Activated CD4-positive, alpha-beta T cell treated with anti-CD3 and anti-CD28 coated beads, Interleukin-2, amount 50 U/mL, for 48 hours (primary cell): Measurements from ENCODE around the gene KLF17.
"Not testable (repeated sequence)": the region's sequence is repeated elsewhere in the genome, so short reads cannot be mapped to it uniquely, and the experiment has no call there.

ENCODE experiments used
- DNase-seq, 2 experiments: peaks; one replicate each; pipeline ENCODE4 v3.0.0-alpha.2; 2020

Gene KLF17

DNA sequence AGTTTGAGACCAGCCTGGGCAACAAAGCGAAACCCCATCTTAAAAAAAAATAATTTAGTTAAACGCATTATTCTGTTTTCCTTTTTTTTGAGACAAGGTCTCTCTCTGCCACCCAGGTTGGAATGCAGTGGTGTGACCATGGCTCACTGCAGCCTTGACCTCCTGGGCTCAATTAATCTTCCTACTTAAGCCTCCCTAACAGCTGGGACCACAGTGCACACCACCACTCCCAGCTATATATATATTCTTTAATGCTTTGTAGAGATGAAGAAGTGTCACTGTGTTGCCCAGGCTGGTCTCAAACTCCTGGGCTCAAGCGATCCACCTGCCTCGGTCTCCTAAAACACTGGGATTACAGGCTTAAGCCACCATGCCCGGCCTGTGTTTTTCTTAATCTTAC, 7.7 kb upstream of the KLF17 start:
- DNase-seq: no peak

DNA sequence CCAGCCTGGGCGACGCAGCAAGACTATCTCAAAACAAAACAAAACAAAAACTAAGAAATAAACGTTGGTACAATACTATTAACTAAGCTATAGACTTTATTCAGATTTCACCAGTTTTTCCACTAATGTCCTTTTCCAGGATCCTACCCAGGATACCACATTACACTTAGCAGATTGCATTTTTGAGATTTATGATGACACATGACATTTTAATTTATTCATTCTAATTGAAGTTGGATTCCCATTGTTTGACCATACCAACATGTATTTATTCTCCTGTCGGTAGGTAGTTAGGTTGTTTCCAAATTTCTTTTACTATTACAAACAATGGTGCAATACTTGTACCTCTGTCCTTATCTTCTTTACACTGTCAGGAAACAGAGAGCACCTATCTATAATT, 6.8 kb upstream of the KLF17 start:
- no peak for DNase-seq

DNA sequence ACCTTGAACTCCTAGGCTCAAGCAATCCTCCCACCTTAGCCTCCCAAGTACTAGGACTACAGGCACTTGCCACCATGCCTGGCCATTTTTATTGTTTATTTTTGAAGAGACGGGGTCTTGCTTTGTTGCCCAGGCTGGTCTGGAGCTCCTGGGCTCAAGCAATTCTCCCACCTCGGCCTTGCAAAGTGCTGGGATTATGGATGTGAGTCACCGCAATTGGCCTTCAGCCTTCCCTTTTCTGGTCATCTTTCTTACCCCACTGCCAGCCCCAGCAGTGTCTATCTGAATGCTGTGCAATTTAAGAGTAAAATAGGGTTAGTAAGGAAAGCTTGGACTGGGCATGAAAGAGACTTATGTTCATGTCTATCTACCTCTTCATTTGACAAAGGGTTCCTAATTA, 6.1 kb upstream of the KLF17 start:
- DNase-seq: no peak

DNA sequence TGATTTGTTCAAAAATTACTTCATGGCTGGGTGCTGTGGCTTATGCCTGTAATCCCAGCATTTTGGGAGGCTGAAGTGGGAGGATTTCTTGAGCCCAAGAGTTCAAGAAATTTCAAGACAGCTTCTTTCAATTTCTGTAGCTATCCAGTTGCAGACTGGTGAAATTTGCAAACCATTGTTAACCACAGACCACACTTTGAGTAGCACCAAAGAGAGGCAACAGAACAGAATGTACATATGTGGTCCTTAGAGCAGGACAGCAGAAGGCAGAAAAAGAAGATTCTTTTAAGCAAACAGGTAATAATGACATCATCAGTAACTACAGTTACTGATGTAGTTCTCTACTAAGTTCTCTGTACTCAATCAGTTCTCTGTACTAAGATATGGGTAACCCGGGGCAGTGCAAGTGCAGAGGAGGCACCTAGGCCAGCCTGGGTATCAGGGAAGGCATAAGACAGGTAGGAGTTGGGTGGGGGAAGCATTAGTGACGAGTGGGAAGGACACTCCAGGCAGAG, 5.5 kb upstream of the KLF17 start:
- DNase-seq: no peak

DNA sequence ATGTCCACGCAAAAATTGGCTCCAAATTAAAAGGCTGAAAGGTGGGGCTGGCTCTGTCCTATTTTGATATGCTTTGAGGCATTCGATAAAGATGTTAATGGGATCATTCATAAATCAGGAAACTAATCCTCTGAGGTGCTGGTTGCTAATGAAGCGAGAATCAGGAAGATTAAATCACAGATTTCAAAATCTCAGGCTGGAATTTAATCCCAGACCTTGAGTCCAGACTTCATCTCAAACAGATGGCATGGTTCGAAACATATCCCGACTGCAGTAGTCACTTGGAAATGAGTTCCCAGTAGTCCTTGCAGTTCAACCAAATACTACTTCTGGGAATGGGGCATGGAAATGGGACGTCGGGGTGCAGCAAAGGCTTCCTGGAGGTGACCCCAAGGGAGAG, 4.5 kb upstream of the KLF17 start:
- no peak for DNase-seq

DNA sequence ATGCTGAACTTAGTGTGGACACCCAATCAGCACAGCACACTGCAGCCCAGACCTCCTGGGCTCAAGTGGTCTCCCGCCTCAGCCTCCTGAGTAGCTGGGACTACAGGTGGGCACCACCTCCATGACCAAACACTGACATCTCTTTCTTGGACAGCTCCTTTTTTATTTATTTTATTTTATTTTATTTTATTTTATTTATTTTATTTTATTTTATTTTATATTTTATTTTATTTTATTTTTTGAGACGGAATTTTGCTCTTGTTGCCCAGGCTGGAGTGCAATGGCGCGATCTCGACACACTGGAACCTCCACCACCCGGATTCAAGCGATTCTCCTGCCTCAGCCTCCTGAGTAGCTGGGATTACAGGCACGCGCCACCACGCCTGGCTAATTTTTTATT, 1.3 kb upstream of the KLF17 start:
- DNase-seq: not testable (repeated sequence)

DNA sequence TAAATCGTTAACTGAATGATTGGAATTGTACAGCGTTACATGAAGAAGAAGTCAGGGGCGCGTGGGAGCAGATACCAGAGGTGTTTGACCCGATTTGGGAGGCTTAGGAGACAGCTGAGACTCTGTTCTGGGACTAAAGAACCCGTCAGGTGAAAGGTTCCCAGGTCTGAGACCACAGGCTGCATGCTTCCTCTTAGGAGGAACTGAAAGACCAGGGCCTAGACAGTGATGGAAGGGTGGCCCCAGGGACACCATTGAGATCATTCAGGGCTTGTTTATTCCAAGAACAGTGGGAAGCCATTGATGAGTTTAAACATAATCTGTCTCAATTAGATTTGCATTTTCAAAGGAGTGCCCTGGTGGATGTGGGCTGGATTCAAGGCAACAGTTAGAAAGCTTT, 904 bp downstream of the KLF17 start:
- DNase-seq: no peak

DNA sequence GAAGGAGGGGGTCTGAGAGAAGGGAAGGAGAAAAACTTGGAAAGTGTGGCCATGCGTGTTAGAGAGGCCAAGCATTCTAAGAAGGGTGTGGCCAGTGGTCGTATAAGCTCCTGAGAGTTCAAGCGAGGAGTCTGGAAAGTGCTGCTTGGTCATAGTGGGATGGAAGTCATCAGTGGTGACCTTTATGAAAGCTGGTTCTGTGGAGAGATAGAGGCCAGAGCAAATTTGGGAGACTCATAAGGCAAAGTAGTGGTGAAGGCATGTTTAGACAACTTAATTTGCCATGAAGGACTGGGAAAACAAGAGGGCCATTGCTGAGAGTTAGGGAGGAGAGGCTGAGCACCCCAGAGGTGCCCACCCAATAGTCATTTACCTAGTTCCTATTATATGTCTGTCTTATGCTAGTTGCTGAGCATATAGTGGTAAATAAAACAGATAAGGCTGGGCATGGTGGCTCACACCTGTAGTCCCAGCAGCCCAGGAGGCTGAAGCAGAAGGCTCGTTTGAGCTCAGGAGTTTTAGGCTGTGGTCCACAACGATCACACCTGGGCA, 1.9 kb downstream of the KLF17 start:
- no peak for DNase-seq

DNA sequence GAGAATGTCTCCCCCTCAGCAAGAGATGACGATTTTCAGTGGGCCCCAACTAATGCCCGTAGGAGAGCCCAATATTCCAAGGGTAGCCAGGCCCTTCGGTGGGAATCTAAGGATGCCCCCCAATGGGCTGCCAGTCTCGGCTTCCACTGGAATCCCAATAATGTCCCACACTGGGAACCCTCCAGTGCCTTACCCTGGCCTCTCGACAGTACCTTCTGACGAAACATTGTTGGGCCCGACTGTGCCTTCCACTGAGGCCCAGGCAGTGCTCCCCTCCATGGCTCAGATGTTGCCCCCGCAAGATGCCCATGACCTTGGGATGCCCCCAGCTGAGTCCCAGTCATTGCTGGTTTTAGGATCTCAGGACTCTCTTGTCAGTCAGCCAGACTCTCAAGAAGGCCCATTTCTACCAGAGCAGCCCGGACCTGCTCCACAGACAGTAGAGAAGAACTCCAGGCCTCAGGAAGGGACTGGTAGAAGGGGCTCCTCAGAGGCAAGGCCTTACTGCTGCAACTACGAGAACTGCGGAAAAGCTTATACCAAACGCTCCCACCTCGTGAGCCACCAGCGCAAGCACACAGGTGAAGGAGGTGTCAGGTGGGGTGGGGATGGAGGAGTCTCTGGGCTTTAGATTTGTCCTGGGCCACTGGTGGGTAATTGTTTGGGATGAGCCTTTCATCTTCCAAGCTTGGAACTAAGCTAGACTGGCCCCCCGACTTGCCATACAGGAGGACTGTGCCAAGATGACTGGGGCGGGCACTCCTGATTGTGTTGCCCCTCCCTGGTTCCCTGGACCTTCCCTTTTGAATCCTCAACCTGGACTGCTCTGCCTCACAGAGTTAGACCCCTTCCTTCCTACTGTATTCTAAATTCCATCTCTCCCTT, 11.2 kb downstream of the KLF17 start:
- DNase-seq: no peak

DNA sequence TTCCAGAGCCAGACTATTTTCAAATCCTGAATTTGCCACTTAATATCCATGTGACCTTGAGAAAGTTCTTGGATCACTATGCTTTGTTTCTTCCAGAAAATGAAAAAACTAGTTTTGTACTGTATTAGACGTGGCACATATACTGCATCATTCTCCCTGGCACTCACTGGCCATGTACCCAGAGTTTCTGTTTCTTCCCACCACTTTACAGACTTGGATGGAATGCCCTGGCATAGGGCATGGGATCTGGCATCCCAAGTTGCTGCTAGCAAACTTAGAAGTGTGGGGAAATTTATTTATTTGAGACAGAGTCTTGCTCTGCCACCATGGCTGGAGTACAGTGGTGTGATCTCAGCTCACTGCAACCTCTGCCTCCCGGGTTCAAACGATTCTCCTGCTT, 12.8 kb downstream of the KLF17 start:
- DNase-seq: no peak

DNA sequence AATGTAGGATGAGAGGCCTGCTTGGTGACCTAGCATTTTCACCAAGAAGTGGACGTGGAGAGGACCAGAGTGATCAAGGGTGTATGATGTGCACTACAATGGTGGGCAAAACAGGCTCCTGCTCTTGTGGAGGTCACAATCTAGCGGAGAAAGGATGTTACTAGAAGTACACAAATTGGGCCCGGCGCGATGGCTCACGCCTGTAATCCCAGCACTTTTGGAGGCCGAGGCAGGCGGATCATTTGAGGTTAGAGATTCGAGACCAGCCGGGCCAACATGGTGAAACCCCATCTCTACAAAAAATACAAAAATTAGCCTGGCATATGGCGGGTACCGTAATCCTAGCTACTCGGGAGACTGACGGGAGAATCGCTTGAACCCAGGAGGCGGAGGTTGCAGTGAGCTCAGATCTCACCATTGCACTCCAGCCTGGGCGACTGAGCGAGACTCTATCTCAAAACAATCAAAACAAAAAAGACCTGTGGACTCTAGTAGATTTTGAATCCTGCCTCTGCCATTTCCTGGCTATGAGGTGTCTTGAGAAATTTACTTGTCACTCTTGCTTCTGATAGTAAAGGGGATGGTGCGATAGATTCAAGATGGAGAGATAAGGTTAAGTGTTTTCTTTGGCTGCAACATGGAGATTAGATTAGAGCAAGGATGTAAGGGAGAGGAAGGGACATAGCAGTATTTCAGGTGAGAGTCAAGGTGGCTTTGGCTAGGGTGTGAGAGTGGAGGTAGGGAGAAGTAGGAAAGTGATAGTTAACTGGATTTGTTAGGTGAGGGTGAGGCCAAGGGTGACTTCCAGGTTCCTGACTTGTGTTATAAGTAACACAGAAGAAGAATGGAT, 15.7 kb downstream of the KLF17 start:
- no peak for DNase-seq

DNA sequence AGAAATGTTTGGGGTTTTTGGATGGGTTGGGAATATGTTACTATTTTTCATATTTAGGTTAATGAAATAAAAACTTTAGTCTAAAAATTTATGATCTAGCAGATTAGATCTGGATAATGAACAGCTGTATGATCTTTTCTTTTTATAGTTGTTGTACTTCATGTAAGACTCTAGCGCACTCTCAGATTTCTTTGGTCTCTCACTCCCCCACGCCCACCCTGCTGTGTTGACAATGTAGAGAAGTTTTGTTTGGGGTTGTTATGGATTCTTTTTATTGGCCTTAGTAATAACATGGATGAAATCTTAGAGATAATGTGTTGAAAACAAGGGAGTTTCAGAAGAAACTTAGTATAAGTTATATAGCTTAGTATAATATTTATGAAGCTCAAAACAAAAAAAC, 17.3 kb downstream of the KLF17 start:
- DNase-seq: no peak

DNA sequence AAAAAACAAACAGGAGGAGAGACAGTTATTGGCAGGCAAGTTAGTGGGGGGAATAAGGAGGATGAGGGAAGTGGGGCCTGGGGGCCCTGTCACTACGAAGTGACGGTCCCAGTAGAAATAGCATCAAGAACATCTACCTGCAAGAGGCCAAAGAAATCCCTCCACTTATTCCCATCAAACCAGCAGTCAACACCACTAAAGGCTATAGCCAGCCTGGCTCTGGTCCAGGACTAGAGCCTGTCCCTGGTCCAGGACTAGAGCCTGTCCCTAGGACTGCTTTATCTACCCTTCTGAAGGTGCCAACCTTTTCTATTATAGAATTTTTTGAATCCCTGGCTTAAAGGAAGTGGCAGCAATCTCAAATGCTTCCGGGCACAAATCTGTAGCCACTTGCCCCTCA, 19.6 kb downstream of the KLF17 start:
- no peak for DNase-seq

DNA sequence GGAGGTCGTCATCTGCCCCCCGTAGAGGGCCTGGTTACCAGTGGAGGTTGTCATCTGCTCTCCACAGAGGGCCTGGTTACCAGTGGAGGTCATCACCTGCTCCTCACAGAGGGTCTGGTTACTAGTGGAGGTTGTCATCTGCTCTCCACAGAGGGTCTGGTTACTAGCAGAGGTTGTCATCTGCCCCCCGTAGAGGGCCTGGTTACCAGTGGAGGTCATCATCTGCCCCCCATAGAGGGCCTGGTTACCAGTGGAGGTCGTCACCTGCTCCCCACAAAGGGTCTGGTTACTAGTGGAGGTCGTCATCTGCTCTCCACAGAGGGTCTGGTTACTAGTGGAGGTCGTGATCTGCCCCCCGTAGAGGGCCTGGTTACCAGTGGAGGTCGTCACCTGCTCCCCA, 20.9 kb downstream of the KLF17 start:
- not testable (repeated sequence) for DNase-seq

DNA sequence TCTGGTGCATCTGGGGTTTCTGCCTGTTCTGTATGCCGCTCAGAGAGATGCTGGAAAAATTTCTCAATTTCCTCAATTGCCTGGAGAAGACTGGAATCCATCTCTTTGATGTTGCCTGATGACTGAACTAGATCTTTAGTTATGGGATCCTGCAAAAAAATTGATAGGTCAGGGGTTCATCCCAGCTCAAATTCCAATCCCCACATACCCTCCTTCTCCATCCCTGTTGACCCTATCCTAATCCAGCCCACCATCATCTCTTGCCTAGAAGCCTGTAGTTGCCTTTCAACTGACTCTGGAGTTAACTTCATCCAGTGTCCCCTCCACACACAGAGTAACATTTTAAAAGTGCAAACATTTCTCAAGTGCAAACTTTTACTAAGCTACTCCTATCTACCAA, 22.9 kb downstream of the KLF17 start, which contains the start of gene KLF18:
Gene KLF18, minus strand, starts transcription at position 101 of the 400 bp plus-strand sequence. Its CDS starts 0 bp downstream, at position 101.
- no peak for DNase-seq

DNA sequence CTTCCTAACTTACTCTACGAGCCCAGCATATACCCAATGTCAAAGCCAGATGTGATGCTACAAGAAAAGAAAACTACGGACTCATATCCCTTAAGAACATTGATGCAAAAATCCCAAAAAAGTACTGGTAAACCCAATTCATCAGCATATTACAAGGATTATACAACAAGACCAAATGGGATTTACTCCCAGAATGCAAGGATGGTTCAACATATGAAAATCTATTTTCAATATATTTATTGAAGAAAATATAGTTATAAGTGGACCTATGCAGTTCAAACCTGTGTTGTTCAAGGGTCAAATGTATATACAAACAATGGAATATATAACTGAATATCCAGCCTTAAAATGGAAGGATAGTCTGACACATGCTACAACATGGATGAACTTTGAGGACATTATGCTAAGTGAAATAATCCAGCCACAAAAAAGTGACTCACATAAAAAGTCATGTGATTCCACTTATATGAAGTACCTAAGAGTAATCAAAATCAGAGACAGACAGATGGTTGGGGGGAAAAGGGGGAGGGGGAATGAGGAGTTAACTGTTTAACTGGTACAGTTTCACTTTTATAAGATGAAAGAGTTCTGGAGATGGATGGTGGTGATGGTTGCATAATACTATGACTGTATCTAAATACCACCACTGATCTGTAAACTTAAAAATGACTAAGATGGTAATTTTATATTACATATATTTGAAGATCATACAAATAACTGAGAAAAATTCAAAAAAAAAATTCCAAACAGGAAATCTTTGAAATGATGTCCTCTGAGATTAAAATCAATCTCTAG, 26.5 kb downstream of the KLF17 start:
- DNase-seq: no peak

DNA sequence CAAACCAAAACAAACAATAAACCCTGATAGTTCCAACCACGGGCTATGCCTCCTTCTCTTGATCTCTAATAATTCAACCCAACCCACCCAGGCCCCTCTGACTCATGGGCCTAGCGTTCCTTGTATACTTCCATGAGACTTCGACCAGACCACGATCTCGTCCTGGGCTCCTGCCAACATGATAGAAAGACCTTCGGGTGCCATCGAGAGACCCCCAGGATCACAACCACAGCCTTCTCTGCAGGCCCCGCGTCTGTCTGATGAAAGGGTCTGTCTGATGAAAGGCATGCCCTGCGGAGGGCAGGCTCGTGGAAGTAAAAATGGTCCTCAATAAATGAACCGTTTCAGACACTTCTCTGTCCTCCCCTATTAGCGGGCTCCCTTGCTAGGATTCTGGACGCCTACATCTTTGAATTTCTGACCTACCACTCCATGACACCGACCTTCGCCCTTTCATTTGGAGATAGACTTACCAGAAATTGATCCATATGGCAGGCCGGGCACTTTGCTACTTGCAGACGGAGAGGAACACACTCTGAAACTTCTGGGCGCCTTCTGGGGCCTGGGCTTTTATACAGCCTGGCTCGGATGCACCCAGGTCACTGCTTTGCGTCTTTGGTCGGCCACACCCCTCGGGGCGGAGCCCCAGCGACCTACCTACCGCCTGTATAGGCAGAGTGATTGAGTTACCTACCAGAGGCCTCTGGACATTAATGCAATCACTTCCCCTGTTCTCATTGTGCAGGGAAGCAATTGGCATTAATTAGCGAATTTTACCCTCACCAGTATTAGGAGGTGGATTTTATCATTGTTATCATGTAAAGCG, 28.1 kb downstream of the KLF17 start:
- DNase-seq: no peak

DNA sequence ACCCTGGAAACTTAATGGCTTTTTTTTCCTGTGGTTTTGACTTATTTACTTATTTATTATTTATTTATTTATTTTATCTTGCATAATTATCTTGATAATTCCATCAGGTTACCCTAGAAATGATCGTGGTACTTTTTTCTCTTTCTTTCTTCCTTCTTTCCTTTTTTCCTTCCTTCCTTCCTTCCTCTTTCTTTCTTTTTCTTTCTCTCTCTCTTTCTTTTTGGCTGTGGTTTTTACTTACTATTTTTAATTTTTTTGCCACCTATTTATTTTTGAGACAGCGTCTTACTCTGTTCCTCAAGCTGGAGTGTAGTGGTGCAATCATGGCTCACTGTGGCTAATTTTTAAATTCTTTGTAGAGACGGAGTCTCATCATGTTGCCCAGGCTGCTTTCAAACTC, 29.0 kb downstream of the KLF17 start:
- no peak for DNase-seq

DNA sequence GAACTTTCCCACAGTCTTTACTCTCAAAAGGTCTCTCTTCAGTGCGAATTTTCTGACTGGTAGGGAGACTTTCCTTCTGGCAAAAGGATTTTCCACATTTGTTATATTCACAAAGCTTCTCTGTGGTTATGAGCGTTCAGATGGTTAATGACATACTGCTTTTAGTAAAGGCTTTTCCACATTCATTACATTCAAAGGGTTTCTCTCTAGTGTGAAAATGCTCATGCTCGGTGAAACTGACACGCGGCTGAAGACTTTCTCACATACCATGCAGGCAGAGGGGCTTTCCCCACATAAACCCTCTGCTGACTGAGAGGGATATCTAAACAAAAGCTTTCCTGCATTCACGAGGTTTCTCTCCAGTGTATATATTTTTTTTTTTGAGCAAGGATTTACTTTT, 32.7 kb downstream of the KLF17 start:
- peak in 1 of 2 experiments; percentile 11 for DNase-seq

DNA sequence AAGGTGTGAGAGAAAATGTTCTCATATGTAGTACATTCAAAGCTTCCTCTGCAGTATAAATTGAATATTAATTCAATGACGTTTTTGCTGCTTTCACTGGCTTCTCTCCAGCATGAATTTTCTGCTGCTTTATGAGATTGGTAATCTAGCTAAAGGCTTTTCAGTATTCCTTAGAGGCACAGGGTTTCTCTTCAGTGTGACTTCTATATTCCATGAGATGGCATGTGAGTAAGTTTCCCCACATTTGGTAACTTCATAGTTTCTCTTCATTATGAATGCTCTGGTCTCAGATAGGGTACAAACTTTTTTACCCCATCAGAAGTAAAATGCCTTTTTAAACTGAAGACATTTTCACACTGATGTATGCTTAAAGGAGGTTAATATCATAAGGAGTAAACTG, 33.2 kb downstream of the KLF17 start:
- DNase-seq: no peak

DNA sequence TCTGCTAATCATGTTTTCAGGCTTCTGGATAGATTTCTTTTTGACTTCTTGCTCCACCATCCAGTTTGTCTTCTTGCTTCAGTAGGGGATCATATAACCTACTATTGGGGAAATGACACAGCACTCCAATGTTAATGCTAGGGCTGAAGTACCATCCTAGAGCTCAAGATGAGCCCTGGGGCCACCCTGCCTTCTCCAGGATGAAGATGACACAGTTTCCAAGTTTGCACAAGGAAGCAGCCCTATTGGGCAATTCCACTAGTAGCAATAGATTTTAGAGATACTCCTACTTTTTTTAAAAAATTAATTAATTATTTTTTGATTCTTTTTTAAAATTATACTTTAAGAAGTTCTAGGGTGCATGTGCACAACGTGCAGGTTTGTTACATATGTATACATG, 34.1 kb downstream of the KLF17 start:
- DNase-seq: no peak

DNA sequence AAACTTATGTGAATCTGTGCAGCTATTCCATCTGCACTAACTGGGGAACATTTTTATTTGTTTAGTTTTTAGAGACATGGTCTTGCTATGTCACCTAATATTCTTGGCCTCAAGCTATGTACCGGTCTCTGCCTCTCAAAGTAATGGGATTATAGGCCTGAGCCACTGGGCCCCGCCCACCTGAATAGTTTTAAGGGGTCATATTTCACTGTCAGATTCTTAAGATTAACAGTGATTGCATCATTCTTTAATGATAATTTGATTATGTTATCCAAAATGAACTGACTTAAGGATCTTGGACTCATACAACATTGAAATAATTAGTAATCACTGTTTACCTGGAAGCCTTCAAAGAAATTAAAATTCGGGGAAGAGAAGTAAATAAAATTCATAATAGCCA, 35.4 kb downstream of the KLF17 start:
- no peak for DNase-seq
